ENCODE measurements around the gene GBE1. TPM values are rescaled to one million over a fixed set of nuclear protein-coding genes. Genes with fewer than 3 reads are reported as not detected.
A peak's percentile ranks its signal among the peaks of the same experiment; 100 is the strongest.

GBE1 gene
- total and polyA plus RNA-seq, 9 of the 15 experiments (the other 6 are each of a cell fraction or from before 2014, with no cell fraction given), result 7.9 to 25.6 (median 13.1) TPM

- TF ChIP-seq HBP1 (CRISPR knock-in tag; IDR thresholded peaks at IDR 0.05) (no peak), ATF6 (CRISPR knock-in tag; IDR thresholded peaks at IDR 0.05) (no peak), GABPB1 (CRISPR knock-in tag; IDR thresholded peaks at IDR 0.05) (no peak), ESRRB (CRISPR knock-in tag; IDR thresholded peaks at IDR 0.05; ENCODE audit: borderline replicate concordance) (no peak), DEAF1 (CRISPR knock-in tag; IDR thresholded peaks at IDR 0.05) (no peak), STAT5A (IDR thresholded peaks at IDR 0.05; ENCODE audit: borderline replicate concordance, low read length) (peak; percentile 39; the same call in 1 of the 2 replicates), CTCFL (IDR thresholded peaks at IDR 0.05; ENCODE audit: borderline replicate concordance, insufficient read depth, low read depth, low read length, poor library complexity, severe bottlenecking) (no peak), ARID1B (IDR thresholded peaks at IDR 0.05) (peak; percentile 91), MYBL2 (IDR thresholded peaks at IDR 0.05; ENCODE audit: low read depth) (no peak), MYBL2 (CRISPR knock-in tag; IDR thresholded peaks at IDR 0.05; ENCODE audit: borderline replicate concordance) (no peak), NFATC3 (IDR thresholded peaks at IDR 0.05) (no peak), ZNF174 (CRISPR knock-in tag; IDR thresholded peaks at IDR 0.05) (no peak), TRIM25 (IDR thresholded peaks at IDR 0.05; ENCODE audit: borderline replicate concordance) (no peak), ZNF695 (CRISPR knock-in tag; IDR thresholded peaks at IDR 0.05) (no peak), RBM39 (optimal IDR thresholded peaks at IDR 0.05; ENCODE audit: low read depth, low read length) (no peak), FOXJ3 (CRISPR knock-in tag; IDR thresholded peaks at IDR 0.05) (no peak), CBX3 (IDR thresholded peaks at IDR 0.05; ENCODE audit: borderline replicate concordance in 1 of 2, low read length in 2 of 2) (no peak), PHB (CRISPR knock-in tag; IDR thresholded peaks at IDR 0.05) (no peak)
These were observed 18.1 kb downstream of the GBE1 start (continued) for GRCh38 chr3:81743096-81744025.
